ENCODE measurements around the gene CAPN9. TPM values are rescaled to one million over a fixed set of nuclear protein-coding genes. Genes with fewer than 3 reads are reported as not detected.

The CAPN9 gene
- total and polyA plus RNA-seq, 12 donors = 0.48 to 5.1 (median 1.1) TPM; not detected in 2

- DNase-seq = no peak
- intact Hi-C loops (cut with DNase I) = loop anchor here (5.0 to 10.0 kb wide), 3 partner anchors 117 to 417 kb away; no protein-coding TSS in a partner anchor
- TF ChIP-seq POLR2A (IDR thresholded peaks at IDR 0.05) (no peak), CTCF (IDR thresholded peaks at IDR 0.05) (no peak)
- no peak overlapping the region for H3K4me3 ChIP-seq
- H3K27ac ChIP-seq = no peak overlapping the region
- H3K9me3 ChIP-seq (replicated peaks in 1 of 3) = no peaks in the 10 kb centered on the region
- no peaks in the 10 kb centered on the region for H3K36me3 ChIP-seq (replicated peaks in 1 of 2)
- no peaks in the 10 kb centered on the region for H3K27me3 ChIP-seq
- WGBS, 4 donors = 76 to 80% (median 77%) methylated on average over 12 to 13 of the region's 13 CpGs
- no peaks in the 10 kb centered on the region for H3K4me1 ChIP-seq (replicated peaks in 1 of 2)
Observed at GRCh38 chr1:230797376-230797920, 50.3 kb downstream of the CAPN9 start.

GRCh38 chr1:230797942-230798365, 50.8 kb downstream of the CAPN9 start:
- Histone ChIP-seq H3K4me3 (no peak overlapping the region), H3K27ac (no peak overlapping the region), H3K9me3 (replicated peaks in 1 of 3) (no peaks in the 10 kb centered on the region), H3K27me3 (no peaks in the 10 kb centered on the region), H3K36me3 (replicated peaks in 1 of 2) (no peaks in the 10 kb centered on the region), H3K4me1 (replicated peaks in 1 of 2) (no peaks in the 10 kb centered on the region)
- peak; percentile 46 to 82 (median 71) for DNase-seq
- TF ChIP-seq CTCF (IDR thresholded peaks at IDR 0.05) = peak; percentile 26 to 78 (median 61)
- no peak for TF ChIP-seq POLR2A (IDR thresholded peaks at IDR 0.05)
- intact Hi-C loops (cut with DNase I) = loop anchor here (5.0 to 10.0 kb wide), 3 partner anchors 117 to 417 kb away; no protein-coding TSS in a partner anchor
- 23 to 31% (median 29%) methylated on average over 7 of the region's 7 CpGs for WGBS, 4 donors

GRCh38 chr1:230798491-230798890, 51.3 kb downstream of the CAPN9 start:
- TF ChIP-seq POLR2A (IDR thresholded peaks at IDR 0.05) = no peak
- TF ChIP-seq CTCF (IDR thresholded peaks at IDR 0.05) = no peak
- H3K27ac ChIP-seq = no peak overlapping the region
- H3K4me3 ChIP-seq = no peak overlapping the region
- no peaks in the 10 kb centered on the region for H3K27me3 ChIP-seq
- no peak for DNase-seq
- 71 to 86% (median 79%) methylated on average over 5 of the region's 5 CpGs for WGBS, 4 donors
- intact Hi-C loops (cut with DNase I) = loop anchor here (5.0 to 10.0 kb wide), 3 partner anchors 116 to 416 kb away; no protein-coding TSS in a partner anchor
- H3K4me1 ChIP-seq (replicated peaks in 1 of 2) = no peaks in the 10 kb centered on the region
- H3K9me3 ChIP-seq (replicated peaks in 1 of 3) = no peaks in the 10 kb centered on the region
- H3K36me3 ChIP-seq (replicated peaks in 1 of 2) = no peaks in the 10 kb centered on the region

- peak in 1 of 7 donors; percentile 17 for DNase-seq
- intact Hi-C loops (cut with DNase I) = no loop called here
Observed at GRCh38 chr1:230800891-230801840, 54.0 kb downstream of the CAPN9 start.

More at GRCh38 chr1:230800891-230801840, 54.0 kb downstream of the CAPN9 start:
- 74 to 77% (median 76%) methylated on average over 8 to 9 of the region's 9 CpGs for WGBS, 4 donors
- Histone ChIP-seq H3K4me3 (no peak overlapping the region), H3K27me3 (no peaks in the 10 kb centered on the region), H3K27ac (no peak overlapping the region), H3K4me1 (replicated peaks in 1 of 2) (no peaks in the 10 kb centered on the region), H3K9me3 (replicated peaks in 1 of 3) (no peaks in the 10 kb centered on the region), H3K36me3 (replicated peaks in 1 of 2) (no peaks in the 10 kb centered on the region)
- no peak for TF ChIP-seq POLR2A (IDR thresholded peaks at IDR 0.05)
- TF ChIP-seq CTCF (IDR thresholded peaks at IDR 0.05) = no peak

Data from adrenal gland (tissue), 12 donors.